Fibroblast of skin of back (primary cell): ENCODE results near the gene TRPC5OS. TPM values are rescaled to one million over a fixed set of nuclear protein-coding genes. Genes with fewer than 3 reads are reported as not detected.
A peak's percentile ranks its signal among the peaks of the same experiment; 100 is the strongest.

Experiments used
- DNase-seq: peaks from one replicate; pipeline ENCODE4 v3.0.0-alpha.2; 2013
- polyA plus RNA-seq, 2 experiments: library from polyadenylated mRNA; unstranded; fragments of 120-200 nt; gene quantifications; one replicate each; pipeline ENCODE4 v1.2.1, GENCODE V29; 2013; ENCODE audit not compliant: insufficient read length in 2 of 2

Gene TRPC5OS
- polyA plus RNA-seq (2013, experiment 1 of 2; ENCODE audit: insufficient read length), result not detected
- not detected for polyA plus RNA-seq (2013, experiment 2 of 2; ENCODE audit: insufficient read length)

DNA sequence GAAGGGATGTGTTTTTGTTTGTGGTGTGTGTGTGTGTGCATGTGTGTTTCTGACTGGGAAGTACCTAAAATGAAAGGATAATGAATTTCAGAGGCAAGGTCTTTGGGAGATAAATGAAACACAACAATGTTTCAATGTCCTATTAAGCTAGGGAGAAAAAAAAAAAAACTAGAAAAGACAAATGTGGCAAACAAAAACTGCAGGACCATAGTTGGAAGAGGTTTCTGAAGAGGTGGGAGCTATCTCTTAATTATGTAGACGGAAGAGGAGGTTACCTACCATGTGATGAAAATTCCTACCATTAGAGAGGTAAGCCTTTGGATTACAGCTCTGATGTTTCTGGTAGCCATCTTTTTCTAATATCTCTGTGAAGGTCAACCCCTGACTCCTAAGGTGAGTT lies at the start of gene TRPC5OS:
TRPC5OS (plus strand) TSS at position 301 of the 400 bp plus-strand sequence. CDS start 25,669 bp downstream, outside the sequence.
- DNase-seq, result no peak

DNA sequence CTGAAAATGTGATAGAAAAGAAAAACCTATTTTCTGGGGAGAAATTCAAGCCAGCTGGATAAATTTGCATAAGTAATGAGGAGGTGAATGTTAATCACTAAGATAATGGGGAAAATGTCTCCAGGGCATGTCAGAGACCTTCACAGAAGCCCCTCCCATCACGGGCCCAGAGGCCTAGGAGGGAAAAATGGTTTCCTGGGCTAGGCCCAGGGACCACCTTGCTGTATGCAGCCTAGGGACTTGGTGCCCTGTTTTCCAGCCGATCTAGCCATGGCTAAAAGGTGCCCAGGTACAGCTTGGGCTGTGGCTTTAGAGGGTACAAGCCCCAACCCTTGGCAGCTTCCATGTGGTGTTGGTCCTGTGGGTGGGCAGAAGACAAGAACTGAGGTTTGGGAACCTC lies 46.6 kb upstream of the TRPC5OS start:
- no peak for DNase-seq

DNA sequence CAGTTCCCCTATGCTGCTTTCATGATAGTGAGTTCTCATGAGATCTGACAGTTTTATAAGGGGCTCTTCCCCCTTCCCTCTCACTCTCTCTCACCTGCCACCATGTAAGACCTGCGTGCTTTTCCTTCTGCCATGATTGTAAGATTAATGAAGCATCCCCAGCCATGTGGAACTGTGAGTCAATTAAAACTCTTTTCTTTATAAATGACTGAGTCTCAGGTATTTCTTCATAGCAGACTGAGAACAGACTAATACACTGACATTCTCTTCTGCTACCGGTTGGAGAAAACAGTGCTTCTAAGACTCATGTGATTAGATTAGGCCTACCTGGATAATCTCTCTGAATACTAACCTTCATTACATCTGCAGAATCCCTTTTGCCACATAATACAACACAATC lies 45.4 kb upstream of the TRPC5OS start:
- DNase-seq, result no peak

DNA sequence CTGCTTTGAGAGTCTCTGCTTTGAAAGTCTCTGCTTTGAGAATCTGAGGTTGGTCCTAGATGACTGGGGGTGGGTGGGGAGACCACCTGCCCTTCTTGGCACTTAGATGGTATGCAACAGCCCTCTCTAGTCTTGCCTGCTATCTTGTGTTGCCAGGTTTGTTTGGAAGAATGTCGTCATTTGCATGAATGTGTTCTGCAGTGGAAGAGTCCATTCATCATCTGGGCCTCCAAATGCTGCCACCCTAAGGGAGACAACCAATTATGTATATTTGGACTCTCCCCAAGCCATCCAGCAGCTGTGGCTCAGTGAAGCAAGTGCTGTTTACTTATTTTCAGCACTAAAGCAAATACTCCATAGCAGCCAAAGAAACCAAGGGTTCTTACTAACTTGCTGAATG lies 44.6 kb upstream of the TRPC5OS start:
- no peak for DNase-seq

DNA sequence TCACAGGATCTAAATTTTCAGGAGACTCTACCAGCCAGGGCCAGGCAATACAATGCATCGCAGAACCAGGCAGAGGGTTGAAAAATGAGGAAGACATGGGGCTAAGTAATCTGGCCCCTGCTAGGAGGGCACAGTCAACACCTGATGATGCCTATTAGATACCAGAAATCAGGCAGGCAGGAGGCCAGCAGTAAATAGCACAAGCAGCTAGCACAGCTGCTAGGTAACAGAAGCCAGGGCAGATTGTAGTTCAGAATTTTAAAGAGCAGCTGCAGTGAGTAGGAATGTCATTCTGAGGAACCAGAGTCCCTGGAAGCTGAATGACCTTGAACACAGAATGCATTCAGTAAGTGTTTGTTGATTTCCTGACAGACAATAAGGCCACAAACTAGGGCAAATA lies 38.8 kb upstream of the TRPC5OS start:
- DNase-seq, result no peak

DNA sequence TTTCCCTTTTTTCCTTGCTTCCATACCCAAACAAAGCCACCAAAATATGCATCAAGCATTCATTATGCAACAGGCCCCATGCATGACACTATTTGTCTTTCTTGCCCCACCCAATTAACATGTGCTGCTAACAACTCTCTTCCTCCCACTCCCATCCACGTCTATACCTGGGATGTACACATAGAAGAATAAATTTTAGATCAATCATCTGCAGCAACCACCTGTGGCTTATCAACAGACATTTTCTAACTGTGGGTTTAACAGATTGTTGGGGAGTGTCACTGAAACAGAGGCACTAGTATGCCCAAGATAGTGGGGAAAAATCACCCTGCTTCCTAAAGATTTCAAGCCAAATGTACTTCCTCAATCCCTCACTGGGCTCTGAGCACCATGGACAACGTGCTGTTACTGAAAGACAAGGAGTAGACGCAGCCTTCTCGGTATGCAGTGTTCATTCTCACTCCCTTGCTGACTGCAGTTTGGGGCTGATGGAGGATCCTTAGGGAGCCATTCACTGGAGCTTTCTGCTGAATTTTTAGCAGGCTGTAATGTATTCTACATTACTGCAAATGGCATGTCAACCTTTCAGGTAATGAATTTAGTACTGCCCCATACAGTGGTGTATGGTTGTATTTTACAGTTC lies 28.4 kb upstream of the TRPC5OS start:
- DNase-seq, result no peak

DNA sequence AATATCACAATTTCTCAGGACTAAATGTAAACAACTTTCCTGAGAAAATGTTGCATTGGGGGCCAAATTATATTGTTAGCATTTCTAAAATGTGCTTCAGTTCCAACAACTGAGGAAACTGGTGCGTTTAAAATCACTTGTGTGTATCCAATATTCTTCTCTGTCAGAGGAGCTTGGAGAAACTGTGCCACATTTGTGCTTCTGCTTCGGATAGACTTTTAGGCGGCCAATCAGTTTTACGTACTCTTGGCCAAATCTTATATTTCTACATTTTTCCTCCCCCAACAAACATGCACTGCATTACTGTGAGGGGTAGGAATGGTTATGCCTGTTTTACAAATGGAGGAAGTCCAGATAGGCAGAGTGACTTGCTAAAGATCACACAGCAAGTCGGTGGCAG lies 27.4 kb upstream of the TRPC5OS start:
- DNase-seq, result no peak

DNA sequence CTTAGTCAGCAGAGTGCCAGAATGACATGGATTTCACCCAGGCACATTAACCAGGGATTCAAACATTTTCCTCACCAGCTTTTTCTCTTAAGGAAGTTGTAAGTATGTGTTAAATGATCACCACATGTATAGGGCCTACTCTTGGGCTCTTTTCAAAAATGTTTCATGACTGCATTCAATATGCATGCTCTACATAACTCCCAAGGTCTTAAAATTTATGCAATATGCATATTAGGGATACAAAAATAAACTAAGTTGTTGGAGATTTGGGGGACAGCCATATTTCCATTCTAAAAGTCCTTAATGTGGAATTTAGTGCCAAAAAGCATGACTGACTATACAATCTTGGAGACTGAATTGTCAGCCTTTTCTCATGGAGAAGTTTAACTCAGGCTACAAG lies 25.0 kb upstream of the TRPC5OS start:
- DNase-seq, result no peak

DNA sequence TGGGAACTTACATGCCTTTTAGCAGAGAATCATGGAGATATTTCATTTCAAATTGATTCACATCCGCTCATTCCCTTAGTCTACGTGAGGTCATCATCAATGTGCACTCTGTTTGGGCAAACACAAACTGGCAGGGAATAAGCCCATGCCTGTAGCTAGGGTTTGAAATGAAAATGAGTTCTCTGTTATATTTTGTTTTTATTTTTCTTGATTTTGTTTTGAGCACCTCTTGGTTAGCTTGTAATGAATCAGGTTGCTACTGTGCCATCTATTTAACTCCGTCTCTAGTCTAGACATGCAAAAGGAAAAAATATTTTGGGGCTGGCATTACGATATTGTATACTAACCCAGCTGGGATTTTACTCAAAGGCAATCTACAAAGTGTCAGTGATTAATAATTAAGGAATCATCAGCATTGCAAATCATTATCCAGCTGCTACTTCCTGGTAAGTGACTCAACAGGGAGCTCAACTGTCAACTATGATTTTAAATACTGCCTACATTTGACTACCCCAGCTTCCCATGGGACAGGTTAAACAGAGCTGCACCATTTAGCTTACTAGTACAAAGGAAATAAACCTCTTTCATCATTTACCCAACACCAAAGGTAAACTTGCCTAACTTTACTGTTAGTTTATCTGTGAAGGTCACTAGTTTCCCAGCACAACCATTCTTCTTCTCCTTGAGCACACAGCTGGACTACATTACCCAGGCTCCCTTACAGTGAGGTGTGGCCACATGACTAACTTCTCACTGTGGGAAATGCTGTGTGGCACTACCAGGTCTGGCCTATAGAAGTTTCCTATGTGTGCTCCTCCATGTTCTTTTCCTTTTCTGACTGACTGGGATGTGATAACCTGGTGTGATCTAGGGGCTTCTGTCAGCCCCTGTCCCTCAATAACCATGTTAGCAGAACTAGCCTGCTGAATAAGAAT lies 21.2 kb upstream of the TRPC5OS start:
- DNase-seq, result peak; percentile 20

DNA sequence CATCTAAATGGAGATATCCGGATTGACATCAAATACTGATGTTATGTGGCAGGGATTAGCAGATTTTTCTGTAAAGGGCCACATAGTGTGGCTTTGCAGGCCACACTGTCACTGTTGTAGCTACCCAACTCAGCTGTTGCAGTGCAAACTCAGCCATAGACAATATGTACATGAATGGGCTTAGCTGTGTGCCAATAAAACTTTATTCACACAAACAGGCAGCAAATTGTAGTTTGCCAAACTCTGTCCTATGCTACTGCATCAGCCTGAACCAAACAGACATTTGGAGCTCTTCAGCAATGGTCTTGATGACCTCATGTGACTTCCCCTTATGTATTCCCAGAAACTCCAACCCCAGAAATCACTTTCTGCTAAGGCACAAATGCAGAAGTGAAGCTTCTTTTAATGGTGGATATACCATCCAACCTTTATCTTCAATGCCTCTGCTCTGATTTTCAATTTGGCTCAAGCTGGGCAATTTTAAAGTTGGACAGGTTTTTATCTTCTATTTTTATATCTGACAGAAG lies 18.4 kb upstream of the TRPC5OS start:
- DNase-seq, result no peak

DNA sequence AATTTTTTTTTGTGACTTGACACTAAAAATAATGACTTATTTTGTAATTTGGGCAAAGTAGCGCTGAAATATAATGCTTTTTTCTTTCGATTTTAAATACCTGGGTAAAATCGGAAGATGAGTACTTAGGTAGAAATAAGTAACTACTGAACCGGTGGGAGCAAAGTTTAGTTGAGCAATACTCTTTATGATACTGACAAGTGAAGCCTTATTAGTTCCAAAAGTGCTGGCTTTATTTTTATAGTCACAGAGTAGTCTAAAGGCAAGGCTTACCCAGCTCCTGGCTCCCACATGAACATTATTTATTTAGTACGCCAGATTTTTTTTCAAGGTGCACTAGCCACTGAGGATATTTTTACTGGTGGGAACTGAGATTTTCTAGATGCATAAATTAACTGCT lies 14.4 kb upstream of the TRPC5OS start:
- DNase-seq, result no peak

DNA sequence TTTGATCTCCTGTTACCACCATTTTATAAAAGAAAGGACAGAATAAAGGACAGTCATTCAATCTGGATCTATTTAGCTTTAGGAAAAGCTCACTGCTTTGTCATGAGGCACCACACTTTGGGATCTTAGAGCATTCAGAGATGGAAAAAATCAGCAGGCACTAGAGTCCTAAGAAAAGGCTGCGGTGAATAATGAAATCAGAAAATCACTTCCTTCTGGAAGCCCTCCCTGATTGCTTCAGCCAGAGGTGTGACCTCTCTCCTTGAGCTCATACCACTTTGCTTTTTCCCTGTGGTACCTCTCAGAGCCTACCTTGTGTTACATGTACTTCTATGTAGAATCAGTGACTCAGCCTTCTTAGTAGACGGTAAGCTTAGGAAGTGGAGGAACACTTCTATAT lies 8.7 kb upstream of the TRPC5OS start:
- DNase-seq, result no peak

DNA sequence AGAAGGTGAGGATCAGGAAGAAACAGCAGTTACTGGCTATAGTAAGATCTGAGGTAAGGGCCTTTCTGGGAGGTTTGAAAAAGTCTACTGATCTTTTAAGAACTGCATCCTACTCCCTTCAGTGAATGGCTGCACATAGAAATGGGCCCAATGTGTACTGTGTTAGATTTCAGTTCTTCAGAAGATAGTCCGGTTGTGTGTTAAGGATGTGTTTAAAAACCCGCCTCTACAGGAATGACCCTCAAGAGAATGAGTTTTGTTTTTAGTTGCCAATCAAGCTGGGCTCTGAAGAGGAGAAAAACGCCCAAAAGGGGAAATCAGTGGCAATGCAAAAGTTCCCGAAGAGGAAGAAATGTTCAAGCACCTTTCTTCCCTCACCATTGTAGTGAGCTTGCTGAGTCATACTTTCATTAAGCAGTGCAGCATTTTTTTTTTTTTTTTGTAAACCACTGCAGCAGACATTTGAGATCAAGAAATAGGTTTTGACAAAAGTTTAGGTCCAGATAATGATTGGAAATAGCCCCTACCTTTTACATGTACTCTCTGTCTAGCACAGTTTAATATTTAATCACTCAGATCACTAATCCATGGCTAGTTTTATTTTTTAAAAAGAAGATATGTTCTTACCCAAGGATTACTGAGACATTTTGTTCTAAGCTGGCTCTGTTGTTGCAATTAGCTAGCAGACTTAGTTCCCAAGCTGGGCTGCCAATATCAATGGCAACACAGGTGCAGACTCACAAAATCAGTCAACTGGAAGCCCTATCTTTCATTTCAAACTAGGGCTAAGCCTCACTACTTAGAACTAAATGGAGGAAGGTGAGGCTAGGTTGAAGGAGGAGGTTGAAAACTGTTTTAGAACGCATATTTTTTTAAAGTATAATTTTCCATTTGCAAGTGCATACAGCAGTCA lies 7.0 kb upstream of the TRPC5OS start:
- no peak for DNase-seq

DNA sequence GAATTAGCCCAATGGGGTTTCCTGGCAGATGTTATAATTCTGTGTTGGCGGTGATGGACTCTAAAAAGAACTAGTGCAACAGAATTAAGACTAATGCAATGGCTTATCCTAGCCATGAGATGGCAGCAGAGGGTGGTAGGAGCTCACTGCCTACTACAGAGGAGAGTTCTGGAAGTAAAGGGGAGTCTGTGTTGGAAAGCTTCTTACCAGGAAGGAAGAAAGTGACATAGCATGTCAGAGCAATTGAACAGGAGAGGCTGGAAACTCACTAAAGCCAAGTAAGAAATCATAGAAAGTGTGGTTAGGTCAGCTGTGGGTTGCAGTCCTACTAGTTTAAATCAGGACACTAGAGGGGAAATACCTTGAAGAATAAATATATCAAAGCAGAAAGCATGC lies 6.3 kb upstream of the TRPC5OS start:
- DNase-seq, result peak; percentile 40

DNA sequence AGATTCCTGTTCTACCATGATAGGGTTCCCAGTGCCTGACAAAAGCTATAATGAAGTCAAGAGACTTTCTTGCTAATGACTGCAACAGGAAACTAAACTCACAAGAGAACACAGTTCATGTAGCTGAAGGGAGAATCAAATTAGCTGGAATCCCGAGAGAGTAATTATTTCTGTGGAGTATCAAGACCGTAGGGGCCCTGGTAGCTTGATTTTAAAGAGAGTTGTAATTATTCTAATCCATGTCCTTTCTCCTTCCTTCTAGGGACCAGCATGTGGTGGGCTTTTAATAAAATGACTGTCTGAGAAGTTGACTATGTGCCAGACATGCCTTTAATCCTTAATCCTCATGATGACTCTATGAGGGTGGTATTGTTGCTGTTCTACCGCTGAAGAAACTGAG lies 1.7 kb upstream of the TRPC5OS start:
- no peak for DNase-seq

DNA sequence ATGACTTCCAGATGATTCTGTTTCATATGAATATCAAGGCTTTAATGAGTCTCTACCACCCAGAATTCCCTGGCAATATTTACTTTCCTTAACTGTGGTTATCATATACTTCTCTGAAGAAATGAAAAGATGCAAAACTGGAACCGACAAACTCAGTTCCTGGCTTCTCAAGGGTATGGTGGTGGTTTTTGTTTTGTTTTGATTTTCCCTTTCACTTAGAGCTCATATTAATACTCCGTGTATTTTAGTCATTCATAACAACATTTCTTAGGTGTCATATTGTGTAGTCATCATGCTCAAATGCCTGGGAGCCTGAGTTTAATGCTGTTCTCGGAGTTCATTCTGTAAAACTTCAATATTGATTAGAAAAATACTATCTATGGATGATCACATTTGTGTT lies 665 bp downstream of the TRPC5OS start:
- no peak for DNase-seq

DNA sequence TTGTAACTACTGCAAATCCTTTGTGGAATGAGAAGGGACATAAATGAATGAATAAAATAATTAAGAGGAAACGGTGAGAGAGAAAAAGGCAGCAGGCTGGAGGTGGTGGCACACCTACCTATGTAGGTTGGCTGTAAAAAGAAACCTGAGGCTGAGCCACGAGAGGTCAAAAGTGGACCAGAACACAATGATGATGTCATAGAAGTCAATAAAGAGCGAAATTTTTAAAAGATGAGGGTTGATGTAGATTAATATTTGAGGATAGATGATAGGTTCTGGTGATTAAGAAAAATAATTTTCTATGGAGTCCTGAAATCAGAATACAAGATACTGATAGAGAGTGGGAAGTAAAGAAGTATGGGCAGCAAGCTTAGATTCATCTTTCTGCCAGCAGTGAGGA lies 1.7 kb downstream of the TRPC5OS start:
- no peak for DNase-seq

DNA sequence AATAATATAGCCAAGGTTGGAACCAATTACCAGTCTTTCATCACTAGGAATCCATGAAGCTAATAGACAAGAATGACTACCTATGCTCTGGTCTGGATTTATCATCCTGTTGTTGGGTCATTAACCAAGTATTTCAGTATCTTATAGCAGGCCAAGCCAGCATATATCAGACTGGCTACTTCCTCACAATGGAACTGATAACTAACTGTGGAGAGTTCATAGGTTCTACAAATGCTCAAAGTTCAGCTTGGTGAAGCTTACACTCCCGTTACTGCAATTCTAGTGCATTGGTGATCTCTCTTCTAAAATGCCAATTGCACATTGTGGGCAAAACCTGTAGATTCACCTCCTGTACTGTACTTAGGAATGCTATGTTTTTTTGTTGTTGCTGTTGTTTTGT lies 4.8 kb downstream of the TRPC5OS start:
- DNase-seq, result no peak

DNA sequence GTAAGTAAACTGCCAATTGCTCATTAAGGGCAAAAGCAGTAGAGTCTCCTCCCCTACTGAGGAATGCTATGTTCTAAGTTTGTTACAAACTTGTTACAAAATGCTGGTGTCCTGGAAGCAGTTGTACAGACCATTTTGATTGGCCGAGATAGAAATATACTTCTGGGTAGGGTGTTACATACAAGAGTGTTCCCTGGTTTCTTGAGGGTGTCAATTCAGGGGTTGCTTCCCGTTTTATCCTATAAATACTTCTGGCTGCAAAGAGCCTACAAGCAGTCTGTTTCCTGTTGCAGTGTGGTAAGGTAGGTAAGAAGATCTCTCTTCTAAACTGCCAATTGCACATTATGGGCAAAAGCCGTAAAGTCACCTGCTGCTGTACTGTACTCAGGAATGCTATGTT lies 5.7 kb downstream of the TRPC5OS start:
- DNase-seq, result no peak

DNA sequence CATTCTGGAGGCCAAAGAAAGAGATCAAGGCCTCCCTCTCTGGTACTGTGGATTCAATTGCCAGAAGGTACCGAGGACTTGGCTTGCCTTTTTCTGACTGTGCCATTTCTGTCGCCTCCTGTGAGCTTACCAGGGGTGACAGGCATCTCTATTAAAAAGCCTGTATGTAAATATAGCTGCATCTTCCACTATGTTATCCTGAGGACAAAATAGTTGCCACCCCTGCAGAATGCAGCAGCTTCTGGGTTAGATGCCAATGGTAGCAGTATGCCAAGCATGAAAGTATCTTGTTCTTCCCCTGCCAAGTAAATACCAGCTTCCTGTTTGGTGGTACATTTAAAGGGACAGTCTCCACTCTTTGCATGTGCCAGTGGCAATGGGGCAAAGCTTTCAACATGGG lies 10.7 kb downstream of the TRPC5OS start:
- no peak for DNase-seq

DNA sequence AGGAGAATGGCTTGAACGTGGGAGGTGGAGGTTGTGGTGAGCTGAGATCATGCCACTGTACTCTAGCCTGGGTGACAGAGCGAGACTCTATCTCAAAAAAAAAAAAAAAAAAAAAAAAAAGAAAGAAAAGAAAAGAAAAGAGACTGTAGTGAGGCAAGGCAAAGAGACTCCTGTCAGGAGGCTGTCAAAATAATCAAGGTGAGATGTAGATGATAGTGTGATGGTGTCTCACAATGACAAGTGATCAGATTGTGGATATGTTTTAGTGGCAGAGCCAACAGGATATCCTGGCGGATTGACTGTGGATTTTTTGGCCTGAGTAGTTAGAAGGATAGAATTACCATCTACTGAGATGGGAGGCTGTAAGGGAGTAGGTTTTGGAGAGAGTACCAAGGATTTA lies 12.6 kb downstream of the TRPC5OS start:
- no peak for DNase-seq

DNA sequence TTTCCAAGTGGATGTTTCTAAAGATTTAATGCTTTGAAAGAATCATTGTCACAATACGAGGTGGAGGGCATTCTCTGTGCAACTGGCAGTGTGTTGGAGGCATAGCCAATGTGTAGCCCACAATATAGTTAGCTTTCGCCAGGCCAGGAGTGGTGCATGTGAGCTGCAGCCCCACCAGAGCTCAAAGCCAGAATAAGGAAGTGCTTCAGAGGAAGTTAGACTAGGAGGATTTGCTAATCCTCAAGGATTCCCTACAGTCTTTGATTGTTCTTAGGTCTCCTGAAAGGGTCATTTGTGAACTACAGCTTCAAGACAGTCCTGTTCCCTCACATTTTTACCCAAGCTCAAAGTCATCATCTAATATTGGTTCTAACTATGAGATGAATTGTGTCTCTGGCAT lies 16.4 kb downstream of the TRPC5OS start:
- DNase-seq, result no peak

DNA sequence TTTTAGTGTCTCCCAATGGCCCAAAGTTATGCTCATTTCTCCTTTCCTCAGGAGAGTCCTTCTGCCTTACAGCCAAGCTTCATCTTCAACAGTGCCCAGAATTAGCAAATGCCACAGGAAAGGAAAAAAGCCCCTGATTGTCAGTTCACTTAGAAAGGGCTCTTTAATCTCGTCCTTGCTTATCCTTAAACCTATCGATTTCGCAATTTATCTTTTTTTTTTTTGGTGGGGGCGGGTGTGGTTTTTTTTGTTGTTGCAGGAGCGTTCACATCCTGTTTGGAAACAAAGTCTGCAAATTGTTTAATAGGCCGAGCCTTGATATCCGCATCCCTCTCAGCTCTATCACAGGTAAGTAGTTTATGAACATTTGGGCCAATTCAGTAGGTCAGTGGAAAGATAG lies 20.2 kb downstream of the TRPC5OS start:
- no peak for DNase-seq
